ENCODE measurements around the gene ARHGEF38.
"Not testable (repeated sequence)": the region's sequence is repeated elsewhere in the genome, so short reads cannot be mapped to it uniquely, and the experiment has no call there.

ARHGEF38 gene

DNA sequence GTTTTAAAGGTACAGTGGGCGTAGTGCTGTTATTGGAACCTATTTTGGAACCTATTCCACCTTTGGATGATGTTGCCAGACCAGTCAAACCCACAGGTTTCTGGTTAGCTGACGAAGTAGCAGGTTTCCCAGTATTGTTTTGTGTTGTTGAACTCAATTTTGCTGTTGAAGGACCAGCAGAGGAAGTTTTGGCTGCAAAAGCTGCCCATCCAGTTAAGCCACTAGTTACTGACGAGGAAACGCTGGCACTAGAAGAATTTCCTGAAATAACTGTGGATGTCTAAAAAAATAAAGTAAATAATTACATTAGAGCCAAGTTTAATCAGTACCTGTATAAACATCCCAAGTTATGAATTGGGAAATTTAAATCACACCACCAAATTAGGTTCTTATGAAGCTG, 130.6 kb downstream of the ARHGEF38 start:
- TF ChIP-seq, protein P1, sequence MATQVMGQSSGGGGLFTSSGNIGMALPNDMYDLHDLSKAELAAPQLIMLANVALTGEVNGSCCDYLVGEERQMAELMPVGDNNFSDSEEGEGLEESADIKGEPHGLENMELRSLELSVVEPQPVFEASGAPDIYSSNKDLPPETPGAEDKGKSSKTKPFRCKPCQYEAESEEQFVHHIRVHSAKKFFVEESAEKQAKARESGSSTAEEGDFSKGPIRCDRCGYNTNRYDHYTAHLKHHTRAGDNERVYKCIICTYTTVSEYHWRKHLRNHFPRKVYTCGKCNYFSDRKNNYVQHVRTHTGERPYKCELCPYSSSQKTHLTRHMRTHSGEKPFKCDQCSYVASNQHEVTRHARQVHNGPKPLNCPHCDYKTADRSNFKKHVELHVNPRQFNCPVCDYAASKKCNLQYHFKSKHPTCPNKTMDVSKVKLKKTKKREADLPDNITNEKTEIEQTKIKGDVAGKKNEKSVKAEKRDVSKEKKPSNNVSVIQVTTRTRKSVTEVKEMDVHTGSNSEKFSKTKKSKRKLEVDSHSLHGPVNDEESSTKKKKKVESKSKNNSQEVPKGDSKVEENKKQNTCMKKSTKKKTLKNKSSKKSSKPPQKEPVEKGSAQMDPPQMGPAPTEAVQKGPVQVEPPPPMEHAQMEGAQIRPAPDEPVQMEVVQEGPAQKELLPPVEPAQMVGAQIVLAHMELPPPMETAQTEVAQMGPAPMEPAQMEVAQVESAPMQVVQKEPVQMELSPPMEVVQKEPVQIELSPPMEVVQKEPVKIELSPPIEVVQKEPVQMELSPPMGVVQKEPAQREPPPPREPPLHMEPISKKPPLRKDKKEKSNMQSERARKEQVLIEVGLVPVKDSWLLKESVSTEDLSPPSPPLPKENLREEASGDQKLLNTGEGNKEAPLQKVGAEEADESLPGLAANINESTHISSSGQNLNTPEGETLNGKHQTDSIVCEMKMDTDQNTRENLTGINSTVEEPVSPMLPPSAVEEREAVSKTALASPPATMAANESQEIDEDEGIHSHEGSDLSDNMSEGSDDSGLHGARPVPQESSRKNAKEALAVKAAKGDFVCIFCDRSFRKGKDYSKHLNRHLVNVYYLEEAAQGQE (IDR thresholded peaks at IDR 0.05; ENCODE audit: insufficient replicate concordance, low read depth) = no peak
- TF ChIP-seq, protein P2, sequence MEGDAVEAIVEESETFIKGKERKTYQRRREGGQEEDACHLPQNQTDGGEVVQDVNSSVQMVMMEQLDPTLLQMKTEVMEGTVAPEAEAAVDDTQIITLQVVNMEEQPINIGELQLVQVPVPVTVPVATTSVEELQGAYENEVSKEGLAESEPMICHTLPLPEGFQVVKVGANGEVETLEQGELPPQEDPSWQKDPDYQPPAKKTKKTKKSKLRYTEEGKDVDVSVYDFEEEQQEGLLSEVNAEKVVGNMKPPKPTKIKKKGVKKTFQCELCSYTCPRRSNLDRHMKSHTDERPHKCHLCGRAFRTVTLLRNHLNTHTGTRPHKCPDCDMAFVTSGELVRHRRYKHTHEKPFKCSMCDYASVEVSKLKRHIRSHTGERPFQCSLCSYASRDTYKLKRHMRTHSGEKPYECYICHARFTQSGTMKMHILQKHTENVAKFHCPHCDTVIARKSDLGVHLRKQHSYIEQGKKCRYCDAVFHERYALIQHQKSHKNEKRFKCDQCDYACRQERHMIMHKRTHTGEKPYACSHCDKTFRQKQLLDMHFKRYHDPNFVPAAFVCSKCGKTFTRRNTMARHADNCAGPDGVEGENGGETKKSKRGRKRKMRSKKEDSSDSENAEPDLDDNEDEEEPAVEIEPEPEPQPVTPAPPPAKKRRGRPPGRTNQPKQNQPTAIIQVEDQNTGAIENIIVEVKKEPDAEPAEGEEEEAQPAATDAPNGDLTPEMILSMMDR (IDR thresholded peaks at IDR 0.05; ENCODE audit: insufficient read depth, low read length) = no peak
- TF ChIP-seq GABPA (IDR thresholded peaks at IDR 0.05; ENCODE audit: low read depth) = no peak
- TF ChIP-seq SPI1 (IDR thresholded peaks at IDR 0.05; ENCODE audit: borderline replicate concordance, low read depth) = no peak
- TF ChIP-seq POLR2AphosphoS5 (IDR thresholded peaks at IDR 0.05; ENCODE audit: low read depth) = no peak
- DNase-seq (ENCODE audit: low read depth in 1 of 2, low spot score in 1 of 2) = no peak

DNA sequence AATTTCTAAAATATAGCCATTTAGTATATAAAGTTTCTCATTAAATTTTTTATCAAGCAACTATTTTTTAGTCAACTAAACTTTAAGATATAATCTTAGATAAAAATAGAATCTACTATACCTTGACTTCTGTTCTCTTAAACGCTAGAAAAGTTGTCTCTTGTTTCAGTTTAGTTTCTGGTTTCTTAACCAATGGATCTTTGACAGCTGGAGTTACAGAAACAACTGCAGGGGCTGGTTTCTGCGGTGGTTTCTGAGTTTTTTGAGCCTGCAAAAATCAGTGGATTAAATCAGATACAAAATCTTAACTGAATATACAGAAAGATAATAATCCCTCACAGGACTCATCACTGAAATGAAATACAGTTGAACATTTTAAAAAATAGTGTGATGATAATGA, 134.2 kb downstream of the ARHGEF38 start:
- DNase-seq (ENCODE audit: low read depth in 1 of 2, low spot score in 1 of 2) = no peak
- Histone ChIP-seq H3K4me3 (replicated peaks; ENCODE audit: insufficient read depth, low read length) (no peak overlapping the region), H3K27ac (replicated peaks) (no peak overlapping the region), H3K27me3 (ENCODE audit: insufficient read depth, poor library complexity, severe bottlenecking) (no peaks in the 10 kb centered on the region)
- TF ChIP-seq GABPA (IDR thresholded peaks at IDR 0.05; ENCODE audit: low read depth) (no peak), SPI1 (IDR thresholded peaks at IDR 0.05; ENCODE audit: borderline replicate concordance, low read depth) (no peak), POLR2AphosphoS5 (IDR thresholded peaks at IDR 0.05; ENCODE audit: low read depth) (no peak)
- TF ChIP-seq, protein P2 (IDR thresholded peaks at IDR 0.05; ENCODE audit: insufficient read depth, low read length) = no peak
- TF ChIP-seq, protein P1 (IDR thresholded peaks at IDR 0.05; ENCODE audit: insufficient replicate concordance, low read depth) = no peak

More for the DNA sequence above, 130.6 kb downstream of the ARHGEF38 start:
- Histone ChIP-seq H3K27ac (replicated peaks) (no peak overlapping the region), H3K27me3 (ENCODE audit: insufficient read depth, poor library complexity, severe bottlenecking) (no peaks in the 10 kb centered on the region), H3K4me3 (replicated peaks; ENCODE audit: insufficient read depth, low read length) (no peak overlapping the region)

DNA sequence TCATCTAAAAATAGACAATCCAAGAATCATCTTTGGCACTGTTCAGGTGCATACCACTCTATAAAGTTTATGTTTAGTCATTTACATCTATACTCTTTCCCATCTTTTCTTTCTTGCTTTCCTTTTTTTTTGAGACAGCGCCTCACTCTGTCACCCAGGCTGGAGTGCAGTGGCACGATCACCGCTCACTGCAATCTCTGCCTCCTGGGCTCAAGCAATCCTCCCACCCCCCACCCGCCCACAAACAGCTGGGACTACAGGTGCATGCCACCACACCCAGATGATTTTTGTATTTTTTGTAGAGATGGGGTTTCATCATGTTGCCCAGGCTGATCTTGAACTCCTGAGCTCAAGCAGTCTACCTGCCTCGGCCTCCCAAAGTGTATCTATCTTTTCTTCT, 142.4 kb downstream of the ARHGEF38 start:
- H3K27ac ChIP-seq (replicated peaks); H3K4me3 ChIP-seq (replicated peaks; ENCODE audit: insufficient read depth, low read length); H3K27me3 ChIP-seq (ENCODE audit: insufficient read depth, poor library complexity, severe bottlenecking); DNase-seq (ENCODE audit: low read depth in 1 of 2, low spot score in 1 of 2): not testable (repeated sequence)

DNA sequence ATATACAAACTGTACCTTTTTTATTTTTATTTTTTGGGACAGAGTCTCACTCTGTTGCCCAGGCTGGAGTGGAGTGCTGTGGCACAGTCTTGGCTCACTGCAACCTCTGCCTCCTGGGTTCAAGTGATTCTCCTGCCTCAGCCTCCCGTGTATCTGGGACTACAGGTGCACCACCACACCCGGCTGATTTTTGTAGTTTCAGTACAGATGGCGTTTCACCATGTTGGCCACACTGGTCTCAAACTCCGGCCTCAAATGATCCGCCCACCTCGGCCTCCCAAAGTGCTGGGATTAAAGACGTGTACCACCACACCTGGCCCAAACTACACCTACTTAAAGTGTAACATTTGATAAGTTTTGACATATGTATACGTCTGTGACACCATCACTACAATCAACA, 143.4 kb downstream of the ARHGEF38 start:
- not testable (repeated sequence) for H3K4me3 ChIP-seq (replicated peaks; ENCODE audit: insufficient read depth, low read length); DNase-seq (ENCODE audit: low read depth in 1 of 2, low spot score in 1 of 2); H3K27me3 ChIP-seq (ENCODE audit: insufficient read depth, poor library complexity, severe bottlenecking); H3K27ac ChIP-seq (replicated peaks)

DNA sequence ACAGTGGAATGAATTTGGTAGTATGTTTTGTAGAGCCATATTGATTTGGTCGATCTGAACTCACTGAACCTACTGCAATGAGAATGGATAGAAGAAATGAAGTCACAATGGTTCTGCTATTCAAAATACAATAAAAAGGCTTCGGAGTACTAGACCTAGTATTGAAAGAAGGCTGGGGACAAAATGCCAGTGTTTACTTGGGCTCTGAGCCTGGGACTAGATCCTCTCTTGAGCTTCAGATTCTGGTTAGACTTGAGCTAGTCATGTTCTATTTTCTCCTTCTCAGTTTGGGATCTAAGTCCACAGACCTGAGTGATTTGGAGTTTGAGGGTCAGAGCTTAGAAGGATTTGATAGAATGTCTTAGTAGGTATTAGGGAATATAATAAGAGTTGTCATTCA, 146.2 kb downstream of the ARHGEF38 start:
- TF ChIP-seq POLR2AphosphoS5 (IDR thresholded peaks at IDR 0.05; ENCODE audit: low read depth) = no peak
- TF ChIP-seq, protein P1 (IDR thresholded peaks at IDR 0.05; ENCODE audit: insufficient replicate concordance, low read depth) = no peak
- TF ChIP-seq, protein P2 (IDR thresholded peaks at IDR 0.05; ENCODE audit: insufficient read depth, low read length) = no peak
- no peak for TF ChIP-seq SPI1 (IDR thresholded peaks at IDR 0.05; ENCODE audit: borderline replicate concordance, low read depth)
- no peak for TF ChIP-seq GABPA (IDR thresholded peaks at IDR 0.05; ENCODE audit: low read depth)
- Histone ChIP-seq H3K27ac (replicated peaks) (no peak overlapping the region), H3K4me3 (replicated peaks; ENCODE audit: insufficient read depth, low read length) (no peak overlapping the region), H3K27me3 (ENCODE audit: insufficient read depth, poor library complexity, severe bottlenecking) (no peaks in the 10 kb centered on the region)
- no peak for DNase-seq (ENCODE audit: low read depth in 1 of 2, low spot score in 1 of 2)

Measured in HL-60 (cell line).